ENCODE measurements around the gene VWA5B1.
A peak's percentile ranks its signal among the peaks of the same experiment; 100 is the strongest.

Gene VWA5B1

DNA sequence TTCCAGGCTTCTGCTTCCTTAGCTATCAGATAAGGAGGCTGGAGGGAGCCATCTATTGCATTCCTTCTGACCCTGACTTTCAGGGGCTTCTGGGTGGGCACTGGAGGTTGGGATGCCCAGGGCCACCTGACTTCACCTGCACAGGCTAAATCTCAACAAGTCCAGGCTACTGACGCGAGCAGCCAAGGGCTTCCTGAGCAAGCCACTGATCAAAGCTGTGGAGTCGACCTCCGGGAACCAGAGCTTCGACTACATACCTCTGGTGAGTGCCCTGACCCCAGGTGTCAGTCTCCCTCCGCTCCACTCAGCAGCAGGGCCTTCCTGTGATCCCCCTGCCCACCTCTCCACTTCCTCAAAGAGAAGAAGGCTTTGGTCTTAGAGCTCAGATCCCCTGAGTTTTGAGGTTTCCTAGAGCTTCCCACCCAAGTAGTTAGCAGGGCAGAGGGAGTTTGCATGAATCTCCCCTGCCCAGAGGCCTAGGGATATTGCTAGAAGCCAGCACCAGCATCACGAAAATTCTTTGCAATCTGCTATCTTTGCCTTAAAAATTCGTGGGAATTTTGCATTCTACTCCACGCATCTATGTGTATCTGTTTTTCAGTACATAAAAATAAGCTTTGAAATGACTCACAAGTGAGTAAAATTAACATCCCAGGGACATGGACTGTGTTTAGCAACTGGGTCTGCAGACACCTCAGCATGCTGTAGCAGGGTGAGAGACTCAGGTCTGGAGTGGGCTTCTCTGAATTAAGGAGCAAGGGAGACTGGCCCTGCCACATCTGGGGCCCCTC is 61.4 kb downstream of the VWA5B1 start:
- no peak for DNase-seq

DNA sequence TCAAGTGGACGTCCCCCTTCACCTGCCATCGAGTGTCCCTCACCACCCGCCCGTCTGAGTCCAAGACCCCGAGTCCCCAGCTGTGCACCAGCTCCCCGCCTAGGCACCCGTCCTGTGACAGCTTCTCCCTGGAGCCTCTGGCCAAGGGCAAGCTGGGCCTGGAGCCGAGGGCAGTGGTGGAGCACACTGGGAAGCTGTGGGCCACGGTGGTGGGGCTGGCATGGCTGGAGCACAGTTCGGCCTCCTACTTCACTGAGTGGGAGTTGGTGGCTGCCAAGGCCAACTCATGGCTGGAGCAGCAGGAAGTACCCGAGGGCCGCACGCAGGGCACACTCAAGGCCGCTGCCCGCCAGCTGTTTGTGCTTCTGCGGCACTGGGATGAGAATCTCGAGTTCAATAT is 63.2 kb downstream of the VWA5B1 start:
- no peak for DNase-seq

GRCh38 chr1:20354610-20355009 is 63.9 kb downstream of the VWA5B1 start:
- no peak for DNase-seq

DNA sequence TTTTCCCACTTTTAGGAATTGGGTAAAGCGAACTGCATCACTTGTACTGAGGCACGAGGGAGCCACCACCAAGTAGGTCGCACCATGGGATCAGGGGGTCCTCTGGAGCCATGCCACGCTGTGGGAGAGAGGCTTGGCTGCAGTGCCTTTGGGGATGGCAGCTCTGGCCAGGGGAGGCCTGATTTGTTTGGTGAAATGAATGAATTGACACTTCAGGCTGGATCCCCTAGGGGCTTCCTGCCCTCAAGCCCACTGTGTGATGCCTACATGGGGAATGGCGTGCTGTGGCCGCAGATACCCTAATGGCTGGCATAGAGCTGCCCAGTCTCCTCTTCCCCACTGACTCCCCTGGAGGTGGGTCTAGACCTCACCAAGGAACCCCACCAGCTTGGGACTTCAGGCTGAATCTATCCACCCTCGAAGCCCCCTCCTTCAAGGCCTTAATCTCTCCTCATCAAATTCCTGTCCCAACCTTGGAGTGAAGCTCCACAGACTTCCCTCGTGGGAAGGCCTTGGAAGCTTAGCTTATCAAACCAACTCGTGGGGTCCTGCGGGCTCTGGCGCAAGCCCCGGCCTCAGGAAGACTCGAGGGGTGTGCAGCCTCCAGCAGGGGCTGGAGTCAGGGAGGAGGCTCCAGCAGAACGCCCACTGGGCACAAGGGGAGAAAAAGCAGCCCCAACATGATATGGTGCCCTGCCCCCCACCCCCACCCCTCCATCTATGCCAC is 64.6 kb downstream of the VWA5B1 start:
- no peak for DNase-seq

DNA sequence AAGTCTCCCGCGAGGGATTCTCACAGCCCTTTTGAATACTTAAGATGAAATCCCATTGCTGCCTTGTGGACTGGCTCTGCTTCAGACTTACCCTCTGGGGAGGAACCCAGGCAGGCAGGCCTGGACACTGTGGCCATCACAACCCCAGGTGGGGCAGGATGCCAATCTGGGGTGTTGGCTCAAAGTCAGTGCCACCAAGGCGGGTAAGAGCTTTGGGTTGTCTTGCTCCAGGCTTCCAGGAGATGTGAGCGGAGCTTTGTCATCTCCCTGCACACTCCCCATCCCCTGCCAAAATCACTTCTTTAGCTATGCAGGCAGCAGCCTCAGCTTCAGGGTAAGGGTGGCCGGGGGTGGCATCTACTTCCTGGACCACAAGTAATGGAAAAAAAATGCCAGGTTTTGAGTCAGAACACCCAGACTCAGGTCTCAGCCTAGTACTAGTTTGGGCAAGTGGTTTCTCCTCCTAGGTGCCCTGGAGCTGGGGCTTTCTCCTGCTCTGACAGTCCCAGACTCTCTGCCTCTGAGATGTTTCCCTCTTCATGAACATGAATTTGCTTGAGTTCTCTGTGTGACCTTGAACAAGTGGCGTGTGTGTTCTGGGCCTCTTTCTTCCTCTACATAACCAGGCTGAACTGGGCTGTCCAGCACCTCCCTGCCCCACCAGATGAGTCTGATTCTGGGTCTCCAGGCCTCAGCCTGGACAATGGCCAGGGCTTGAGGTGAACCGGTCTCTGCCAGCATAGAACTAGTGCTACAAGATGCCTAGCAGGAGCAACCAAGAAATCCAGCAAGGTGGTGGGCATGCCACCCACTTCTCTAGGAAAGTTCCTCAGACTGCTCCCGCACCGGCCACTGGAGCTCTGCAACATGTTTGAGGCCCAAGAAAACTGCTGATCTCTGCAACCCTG is 65.4 kb downstream of the VWA5B1 start:
- no peak for DNase-seq

DNA sequence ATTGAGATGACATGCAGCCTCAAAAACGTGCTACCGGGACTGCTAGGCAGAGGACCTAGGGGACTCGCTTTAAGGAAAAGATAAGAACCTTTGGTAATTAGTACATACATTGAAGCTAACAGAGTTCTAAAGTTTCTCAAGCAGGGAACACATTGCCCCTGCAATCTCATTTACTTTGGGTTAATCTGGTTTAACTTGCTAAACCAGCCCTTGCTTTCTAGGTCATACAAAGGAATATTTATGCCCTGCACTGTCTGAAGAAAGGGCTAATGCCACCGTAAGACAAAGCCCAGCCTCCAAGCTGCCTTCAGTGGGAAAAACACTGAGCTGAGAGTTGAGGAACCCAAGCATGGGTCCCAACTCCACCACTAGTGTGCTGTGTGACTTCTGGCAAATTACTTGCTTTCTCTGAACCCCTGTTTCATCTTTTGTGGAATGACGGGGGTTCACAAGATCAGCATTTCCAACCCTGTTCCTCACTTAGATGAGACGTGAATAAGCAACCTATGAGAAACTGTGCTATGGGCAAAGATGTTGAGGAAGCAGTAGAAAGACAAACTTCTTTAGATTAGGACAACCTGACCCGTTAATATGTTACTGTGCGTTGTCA is 66.3 kb downstream of the VWA5B1 start:
- DNase-seq = no peak

DNA sequence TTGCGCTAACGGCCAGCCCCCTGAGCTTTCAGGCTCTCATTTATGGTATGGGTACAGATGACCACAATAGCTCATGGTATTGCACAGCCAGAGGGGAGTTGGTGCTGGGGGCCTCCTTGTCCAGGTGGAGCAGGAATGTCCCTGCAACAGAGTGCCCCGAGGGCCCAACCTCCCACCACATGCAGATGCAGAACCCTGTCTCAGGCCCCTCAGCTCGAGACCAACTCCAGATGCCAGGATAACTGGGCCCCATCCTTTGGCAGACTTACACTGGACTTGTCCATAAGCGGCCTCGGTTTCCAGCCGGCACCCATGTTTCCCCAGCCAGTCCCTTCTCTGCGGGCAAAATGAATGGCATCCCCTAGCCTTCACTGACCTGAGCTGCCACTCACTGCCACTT is 67.1 kb downstream of the VWA5B1 start:
- no peak for DNase-seq

DNA sequence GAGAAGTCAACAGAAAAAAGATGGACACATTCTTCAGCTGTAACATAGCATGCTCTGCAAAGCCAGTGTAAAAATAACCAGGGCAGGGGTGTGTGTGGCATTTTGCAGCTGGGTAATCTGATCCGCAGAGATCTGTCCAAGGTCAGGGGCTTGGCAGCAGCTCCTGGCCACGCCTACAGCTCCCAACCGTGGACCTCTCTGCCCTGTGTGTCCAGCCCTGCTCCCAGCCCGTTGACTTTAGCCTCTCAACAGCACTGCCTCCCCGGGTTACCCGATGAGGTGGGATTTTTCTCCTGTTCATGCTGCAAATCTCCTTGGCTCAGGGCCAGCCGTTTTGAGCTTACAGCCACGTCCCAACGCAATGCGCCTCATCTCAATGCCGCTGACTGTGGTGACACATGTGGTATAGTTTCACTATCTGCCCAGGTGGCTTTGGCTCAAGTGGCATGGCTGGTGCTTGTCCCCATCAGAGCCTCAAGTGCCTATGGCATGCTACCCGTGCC is 68.1 kb downstream of the VWA5B1 start:
- DNase-seq = peak; percentile 46

GRCh38 chr1:20359451-20360330 is 69.0 kb downstream of the VWA5B1 start:
- DNase-seq = no peak

DNA sequence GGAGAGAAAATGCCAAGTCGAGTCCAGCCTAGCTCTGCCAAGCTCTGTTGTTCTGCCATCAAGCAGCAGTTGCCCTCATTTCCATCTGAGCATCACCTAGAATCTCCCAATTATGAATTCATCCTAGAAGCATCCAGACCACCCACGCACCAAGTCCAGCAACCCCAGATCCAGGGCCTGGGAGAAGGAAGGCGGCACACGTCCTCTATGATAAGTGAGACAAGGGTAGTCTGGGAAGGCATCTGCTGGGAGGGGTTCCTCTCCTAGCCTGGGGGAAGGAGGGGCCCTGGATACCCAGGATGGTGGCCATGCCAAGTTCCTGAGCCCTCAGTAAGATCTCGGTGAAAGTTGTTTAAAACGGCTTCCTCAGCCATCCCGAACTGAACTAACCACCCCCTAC is 70.7 kb downstream of the VWA5B1 start:
- DNase-seq = no peak

GRCh38 chr1:20361805-20362381 is 71.2 kb downstream of the VWA5B1 start:
- DNase-seq = peak; percentile 45

DNA sequence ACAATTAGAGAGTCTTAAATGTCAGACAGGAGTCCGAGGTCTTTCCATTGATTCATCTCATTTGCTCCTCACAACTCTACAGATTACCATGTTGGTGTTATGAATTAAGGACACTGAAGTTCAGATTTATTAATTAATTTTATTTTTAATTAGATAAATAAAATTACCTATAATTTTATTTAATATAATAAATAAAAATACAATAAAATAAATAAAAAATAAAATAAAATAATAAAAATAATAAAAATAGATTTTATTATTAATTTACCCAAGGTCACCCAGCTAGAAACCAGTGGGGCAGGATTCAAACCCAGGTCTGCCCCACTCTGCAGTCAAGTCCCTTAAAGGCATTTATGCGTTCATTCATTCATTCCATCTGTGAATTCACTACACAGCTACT is 72.2 kb downstream of the VWA5B1 start:
- DNase-seq = no peak

GRCh38 chr1:20365421-20366055 is 74.9 kb downstream of the VWA5B1 start:
- DNase-seq = no peak

GRCh38 chr1:20366056-20366462 is 75.4 kb downstream of the VWA5B1 start:
- DNase-seq = no peak

DNA sequence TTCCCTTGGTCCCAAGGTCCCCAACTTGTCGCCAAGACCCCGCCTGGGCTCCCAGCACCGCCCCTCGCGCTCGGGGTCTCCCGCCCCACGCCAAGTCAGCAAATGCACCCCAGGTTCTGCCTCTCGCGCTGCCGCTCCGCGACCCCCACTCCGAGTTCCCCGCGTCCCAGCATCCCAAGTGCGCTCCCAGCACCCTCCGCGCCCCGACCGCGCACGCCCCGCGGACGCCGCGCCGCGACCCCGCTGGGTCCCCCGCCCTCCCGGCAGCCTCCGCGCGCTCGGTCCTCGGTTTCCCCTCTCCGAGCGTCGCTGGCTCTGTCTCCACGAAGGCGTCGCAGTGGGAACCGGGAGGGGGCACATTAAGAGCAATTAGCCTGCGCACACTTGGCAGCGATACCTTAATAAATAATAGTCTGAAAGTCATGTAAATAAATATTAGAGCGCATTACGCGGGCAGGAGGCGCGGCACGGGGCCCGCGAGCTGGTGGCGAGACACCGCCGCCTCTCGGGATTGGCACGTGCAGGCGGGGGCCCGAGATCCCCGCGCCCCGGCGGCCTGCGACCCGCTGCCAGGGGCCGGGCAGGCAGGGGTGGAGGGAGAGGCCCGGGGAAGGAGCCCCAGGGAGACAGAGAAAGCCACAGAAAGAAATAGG is 75.9 kb downstream of the VWA5B1 start:
- no peak for DNase-seq

DNA sequence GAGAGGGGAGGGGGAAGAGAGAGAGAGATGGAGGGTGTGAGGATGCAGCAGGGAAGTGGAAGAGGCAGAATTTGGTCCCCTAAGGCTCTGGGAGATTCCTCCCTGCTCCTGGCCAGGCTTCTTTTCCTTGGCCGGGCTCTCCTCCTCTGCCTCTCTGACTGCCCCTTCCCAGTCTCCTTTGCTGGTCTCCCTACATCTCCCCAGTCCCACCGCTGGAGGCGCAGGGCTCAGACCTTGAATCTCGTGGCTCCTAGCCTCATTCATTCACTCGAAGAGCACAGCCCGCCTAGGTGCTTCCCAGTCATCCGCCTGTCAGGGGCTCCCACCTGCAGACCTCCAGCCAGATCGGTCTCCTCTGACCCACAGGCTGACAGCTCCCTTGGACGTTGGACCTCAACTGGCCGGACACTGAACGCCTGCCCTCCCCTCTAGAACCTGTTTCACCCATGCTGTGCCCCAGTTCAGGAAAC is 76.5 kb downstream of the VWA5B1 start:
- peak; percentile 67 for DNase-seq

GRCh38 chr1:20367626-20368025 is 77.0 kb downstream of the VWA5B1 start:
- DNase-seq = no peak

DNA sequence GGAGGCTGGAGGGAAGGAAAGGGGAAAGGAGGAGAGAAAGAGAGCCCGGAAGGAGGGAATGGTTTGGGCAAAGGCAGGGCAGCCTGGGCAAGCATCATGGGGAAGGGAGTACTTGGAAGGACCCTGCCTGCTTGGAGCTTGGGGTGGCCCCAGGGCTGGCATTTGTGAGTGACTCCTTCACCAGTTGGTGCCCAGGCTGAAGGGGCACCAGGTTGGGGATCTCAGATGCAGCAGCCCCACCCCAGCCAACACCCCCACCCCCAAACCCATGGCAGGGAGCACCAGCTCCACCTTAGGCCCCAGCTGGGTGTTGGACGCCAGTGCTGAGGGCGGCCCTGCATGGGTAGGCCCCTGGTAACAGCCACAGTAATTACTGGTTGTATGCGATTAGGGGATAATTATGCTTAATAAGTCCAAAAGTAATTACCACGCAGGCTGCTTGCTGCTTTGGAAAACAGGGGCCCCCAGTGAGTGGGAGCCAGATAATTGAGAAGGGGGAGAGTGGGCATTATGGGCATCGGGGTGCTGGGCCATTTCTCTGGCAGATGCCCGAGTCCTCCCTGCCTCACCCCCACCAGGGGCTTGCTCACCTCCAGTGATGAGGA is 78.3 kb downstream of the VWA5B1 start:
- DNase-seq = no peak

DNA sequence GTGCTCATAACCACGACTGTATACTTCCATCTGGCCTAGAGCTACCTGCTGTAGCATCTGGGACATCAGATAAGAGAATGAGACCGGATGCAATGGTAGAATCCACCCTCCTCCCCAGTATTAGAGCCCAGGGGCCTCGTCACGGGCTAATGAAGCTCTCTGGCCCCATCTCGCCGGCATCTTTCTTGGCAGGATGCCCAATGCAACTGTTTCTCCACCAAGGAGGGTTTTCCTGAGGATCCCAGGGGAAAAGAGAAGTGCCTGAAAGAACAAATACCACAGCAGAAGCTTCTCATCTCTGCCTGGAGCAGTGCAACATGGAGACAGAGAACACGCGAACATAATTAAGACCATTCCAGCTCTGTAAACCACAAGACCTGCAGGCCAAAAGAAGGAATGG is 80.0 kb downstream of the VWA5B1 start:
- DNase-seq = no peak

- no peak for DNase-seq
Measured at GRCh38 chr1:20371411-20371810, 80.7 kb downstream of the VWA5B1 start.
